Measurements from ENCODE around the gene CELF1.

DNA sequence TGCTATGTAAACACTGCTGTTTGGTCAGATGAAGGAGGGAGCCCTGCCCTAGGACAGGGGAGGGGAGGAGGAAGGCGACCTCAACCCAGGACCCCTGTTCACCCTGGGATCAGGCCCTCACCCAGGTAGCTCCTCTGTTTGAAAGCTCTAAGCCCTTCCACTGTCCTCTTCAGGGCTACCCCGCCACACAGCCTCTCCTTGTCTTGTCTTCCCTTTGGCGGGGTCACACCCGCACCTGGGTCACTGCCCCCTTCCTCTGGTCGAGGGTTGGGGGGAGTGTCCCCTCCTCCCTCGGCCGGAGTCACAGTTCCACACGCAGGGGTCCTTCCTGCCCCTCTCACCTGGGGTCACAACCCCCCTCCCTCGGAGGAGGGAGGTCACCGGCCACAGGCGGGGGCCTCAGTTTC is 12.0 kb upstream of the CELF1 start:
- TF ChIP-seq EZH2 (IDR thresholded peaks at IDR 0.05; ENCODE audit: low read length): no peak
- TF ChIP-seq, protein P1, sequence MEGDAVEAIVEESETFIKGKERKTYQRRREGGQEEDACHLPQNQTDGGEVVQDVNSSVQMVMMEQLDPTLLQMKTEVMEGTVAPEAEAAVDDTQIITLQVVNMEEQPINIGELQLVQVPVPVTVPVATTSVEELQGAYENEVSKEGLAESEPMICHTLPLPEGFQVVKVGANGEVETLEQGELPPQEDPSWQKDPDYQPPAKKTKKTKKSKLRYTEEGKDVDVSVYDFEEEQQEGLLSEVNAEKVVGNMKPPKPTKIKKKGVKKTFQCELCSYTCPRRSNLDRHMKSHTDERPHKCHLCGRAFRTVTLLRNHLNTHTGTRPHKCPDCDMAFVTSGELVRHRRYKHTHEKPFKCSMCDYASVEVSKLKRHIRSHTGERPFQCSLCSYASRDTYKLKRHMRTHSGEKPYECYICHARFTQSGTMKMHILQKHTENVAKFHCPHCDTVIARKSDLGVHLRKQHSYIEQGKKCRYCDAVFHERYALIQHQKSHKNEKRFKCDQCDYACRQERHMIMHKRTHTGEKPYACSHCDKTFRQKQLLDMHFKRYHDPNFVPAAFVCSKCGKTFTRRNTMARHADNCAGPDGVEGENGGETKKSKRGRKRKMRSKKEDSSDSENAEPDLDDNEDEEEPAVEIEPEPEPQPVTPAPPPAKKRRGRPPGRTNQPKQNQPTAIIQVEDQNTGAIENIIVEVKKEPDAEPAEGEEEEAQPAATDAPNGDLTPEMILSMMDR (optimal IDR thresholded peaks at IDR 0.05 in 1 of 3, IDR thresholded peaks at IDR 0.05 in 1 of 3, conservative IDR thresholded peaks at IDR 0.05 in 1 of 3; ENCODE audit: extremely low read depth in 1 of 3, insufficient read depth in 2 of 3, low read length in 3 of 3): no peak

Data from keratinocyte (primary cell).